A549 (cell line): ENCODE results near the gene SAMD4B.
A peak's percentile ranks its signal among the peaks of the same experiment; 100 is the strongest.

Experiments used
- CHD2 ChIP-seq: fragments of 150-350 bp; IDR thresholded peaks from 2 replicates; pipeline ENCODE4 v1.6.1; 2014; ENCODE audit warnings: low read length; ENCODE audit not compliant: partially characterized antibody
- EP300 ChIP-seq, 2 experiments: fragments of >200 bp; sonication (Bioruptor Twin); formaldehyde crosslinking; IDR thresholded peaks; 2 replicates in 1 of 2; 3 replicates in 1 of 2; pipeline ENCODE4 v1.6.1; 2016 to 2017
- JUN ChIP-seq, 2 experiments: fragments of >200 bp; sonication (Bioruptor Twin); formaldehyde crosslinking; IDR thresholded peaks; 2 replicates in 1 of 2; 3 replicates in 1 of 2; pipeline ENCODE4 v1.6.1; 2016 to 2017
- POLR2A ChIP-seq: IDR thresholded peaks from 2 replicates; pipeline ENCODE4 v1.6.1; 2012; ENCODE audit warnings: mild to moderate bottlenecking, low read length
- RAD21 ChIP-seq, 2 experiments: fragments of >200 bp in 1 of 2; sonication (Bioruptor Twin) in 1 of 2; formaldehyde crosslinking in 1 of 2; IDR thresholded peaks in 1 of 2; conservative IDR thresholded peaks in 1 of 2; 2 replicates in 1 of 2; 3 replicates in 1 of 2; pipeline ENCODE4 v1.6.1; 2012 to 2018; ENCODE audit warnings: inconsistent platforms in 1 of 2
- RARB ChIP-seq: fragments of 250-450 bp; sonication (Bioruptor Pico); IDR thresholded peaks from 2 replicates; pipeline ENCODE4 v1.8.0; 2021; ENCODE audit warnings: mild to moderate bottlenecking, moderate library complexity
- SMC3 ChIP-seq: fragments of >200 bp; sonication (Bioruptor Twin); formaldehyde crosslinking; IDR thresholded peaks from 3 replicates; pipeline ENCODE4 v1.6.1; 2018; ENCODE audit warnings: inconsistent platforms
- ZC3H11A ChIP-seq: fragments of 450-650 bp; IDR thresholded peaks from 2 replicates; pipeline ENCODE4 v1.6.1; 2014; ENCODE audit warnings: antibody characterized with exemption, mild to moderate bottlenecking
- ZFP36 ChIP-seq: fragments of 450-650 bp; IDR thresholded peaks from 2 replicates; pipeline ENCODE4 v1.6.1; 2014; ENCODE audit warnings: borderline replicate concordance; ENCODE audit not compliant: partially characterized antibody
- ZNF302 ChIP-seq: fragments of 250-450 bp; sonication (Bioruptor Pico); IDR thresholded peaks from 2 replicates; pipeline ENCODE4 v1.9.0; 2021; ENCODE audit warnings: inconsistent platforms, mild to moderate bottlenecking, moderate library complexity
- TF ChIP-seq, protein P1 (sequence below): fragments of >200 bp; sonication (Bioruptor Twin); formaldehyde crosslinking; IDR thresholded peaks from 3 replicates; pipeline ENCODE4 v1.5.1; 2016
- TF ChIP-seq, protein P2 (sequence below): fragments of >200 bp; sonication (Bioruptor Twin); formaldehyde crosslinking; IDR thresholded peaks from 3 replicates; pipeline ENCODE4 v1.6.1; 2016
- TF ChIP-seq, protein P3 (sequence below): fragments of 150-350 bp; IDR thresholded peaks from 2 replicates; pipeline ENCODE4 v1.6.1; 2014; ENCODE audit warnings: low read depth, mild to moderate bottlenecking, low read length

- TF ChIP-seq SMC3, result no peak
- TF ChIP-seq RAD21 (conservative IDR thresholded peaks at IDR 0.05 in 1 of 2, IDR thresholded peaks at IDR 0.05 in 1 of 2), result no peak
- TF ChIP-seq, protein P1, sequence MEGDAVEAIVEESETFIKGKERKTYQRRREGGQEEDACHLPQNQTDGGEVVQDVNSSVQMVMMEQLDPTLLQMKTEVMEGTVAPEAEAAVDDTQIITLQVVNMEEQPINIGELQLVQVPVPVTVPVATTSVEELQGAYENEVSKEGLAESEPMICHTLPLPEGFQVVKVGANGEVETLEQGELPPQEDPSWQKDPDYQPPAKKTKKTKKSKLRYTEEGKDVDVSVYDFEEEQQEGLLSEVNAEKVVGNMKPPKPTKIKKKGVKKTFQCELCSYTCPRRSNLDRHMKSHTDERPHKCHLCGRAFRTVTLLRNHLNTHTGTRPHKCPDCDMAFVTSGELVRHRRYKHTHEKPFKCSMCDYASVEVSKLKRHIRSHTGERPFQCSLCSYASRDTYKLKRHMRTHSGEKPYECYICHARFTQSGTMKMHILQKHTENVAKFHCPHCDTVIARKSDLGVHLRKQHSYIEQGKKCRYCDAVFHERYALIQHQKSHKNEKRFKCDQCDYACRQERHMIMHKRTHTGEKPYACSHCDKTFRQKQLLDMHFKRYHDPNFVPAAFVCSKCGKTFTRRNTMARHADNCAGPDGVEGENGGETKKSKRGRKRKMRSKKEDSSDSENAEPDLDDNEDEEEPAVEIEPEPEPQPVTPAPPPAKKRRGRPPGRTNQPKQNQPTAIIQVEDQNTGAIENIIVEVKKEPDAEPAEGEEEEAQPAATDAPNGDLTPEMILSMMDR, result no peak
- no peak for TF ChIP-seq POLR2A
- TF ChIP-seq, protein P2, sequence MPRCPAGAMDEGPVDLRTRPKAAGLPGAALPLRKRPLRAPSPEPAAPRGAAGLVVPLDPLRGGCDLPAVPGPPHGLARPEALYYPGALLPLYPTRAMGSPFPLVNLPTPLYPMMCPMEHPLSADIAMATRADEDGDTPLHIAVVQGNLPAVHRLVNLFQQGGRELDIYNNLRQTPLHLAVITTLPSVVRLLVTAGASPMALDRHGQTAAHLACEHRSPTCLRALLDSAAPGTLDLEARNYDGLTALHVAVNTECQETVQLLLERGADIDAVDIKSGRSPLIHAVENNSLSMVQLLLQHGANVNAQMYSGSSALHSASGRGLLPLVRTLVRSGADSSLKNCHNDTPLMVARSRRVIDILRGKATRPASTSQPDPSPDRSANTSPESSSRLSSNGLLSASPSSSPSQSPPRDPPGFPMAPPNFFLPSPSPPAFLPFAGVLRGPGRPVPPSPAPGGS, result peak; percentile 10; the same call in 1 of the 3 replicates
- no peak; a peak in 1 of 5 replicates for TF ChIP-seq JUN (IDR thresholded peaks at IDR 0.05)
- TF ChIP-seq ZFP36, result no peak
- no peak for TF ChIP-seq CHD2
- no peak for TF ChIP-seq ZNF302 (CRISPR knock-in tag)
- TF ChIP-seq, protein P3, sequence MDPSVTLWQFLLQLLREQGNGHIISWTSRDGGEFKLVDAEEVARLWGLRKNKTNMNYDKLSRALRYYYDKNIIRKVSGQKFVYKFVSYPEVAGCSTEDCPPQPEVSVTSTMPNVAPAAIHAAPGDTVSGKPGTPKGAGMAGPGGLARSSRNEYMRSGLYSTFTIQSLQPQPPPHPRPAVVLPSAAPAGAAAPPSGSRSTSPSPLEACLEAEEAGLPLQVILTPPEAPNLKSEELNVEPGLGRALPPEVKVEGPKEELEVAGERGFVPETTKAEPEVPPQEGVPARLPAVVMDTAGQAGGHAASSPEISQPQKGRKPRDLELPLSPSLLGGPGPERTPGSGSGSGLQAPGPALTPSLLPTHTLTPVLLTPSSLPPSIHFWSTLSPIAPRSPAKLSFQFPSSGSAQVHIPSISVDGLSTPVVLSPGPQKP, result no peak
- TF ChIP-seq ZC3H11A, result no peak
- no peak for TF ChIP-seq RARB (CRISPR knock-in tag)
- no peak for TF ChIP-seq EP300 (IDR thresholded peaks at IDR 0.05)
Measured at GRCh38 chr19:39408392-39409207, 66.4 kb downstream of the SAMD4B start.
